CD4-positive, alpha-beta T cell treated with Interleukin-6 at 100 ng/mL for 8 hours (primary cell): ENCODE measurements around the gene ACTRT2.

ENCODE experiments used
- DNase-seq: peaks from one replicate; pipeline ENCODE4 v3.0.0-alpha.2; 2020; ENCODE audit warnings: mixed read lengths, low spot score

The ACTRT2 gene

DNA sequence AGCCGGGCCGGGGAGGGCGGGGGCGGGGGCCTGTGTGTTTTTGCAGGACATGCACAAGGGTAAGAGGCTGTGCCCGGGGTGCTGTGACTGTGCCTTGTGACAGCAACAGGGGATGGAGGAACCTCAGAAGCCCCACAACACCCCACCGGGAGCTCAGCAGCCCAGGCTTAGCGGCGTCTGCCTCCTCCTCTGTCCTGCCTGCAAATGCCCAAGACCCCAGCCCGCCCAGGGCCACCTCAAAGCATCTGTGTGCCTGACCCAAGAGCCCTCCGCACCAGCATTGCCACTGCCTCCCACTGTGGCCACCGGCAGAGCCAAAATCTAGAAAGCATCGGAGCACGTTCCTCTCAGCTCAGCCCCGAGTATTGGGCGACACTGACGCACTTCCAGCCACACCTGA is 2.7 kb upstream of the ACTRT2 start:
- no peak for DNase-seq

- no peak for DNase-seq
Measured at GRCh38 chr1:3019007-3019515, 2.2 kb upstream of the ACTRT2 start.

GRCh38 chr1:3019516-3020051 is 1.7 kb upstream of the ACTRT2 start:
- DNase-seq: no peak

DNA sequence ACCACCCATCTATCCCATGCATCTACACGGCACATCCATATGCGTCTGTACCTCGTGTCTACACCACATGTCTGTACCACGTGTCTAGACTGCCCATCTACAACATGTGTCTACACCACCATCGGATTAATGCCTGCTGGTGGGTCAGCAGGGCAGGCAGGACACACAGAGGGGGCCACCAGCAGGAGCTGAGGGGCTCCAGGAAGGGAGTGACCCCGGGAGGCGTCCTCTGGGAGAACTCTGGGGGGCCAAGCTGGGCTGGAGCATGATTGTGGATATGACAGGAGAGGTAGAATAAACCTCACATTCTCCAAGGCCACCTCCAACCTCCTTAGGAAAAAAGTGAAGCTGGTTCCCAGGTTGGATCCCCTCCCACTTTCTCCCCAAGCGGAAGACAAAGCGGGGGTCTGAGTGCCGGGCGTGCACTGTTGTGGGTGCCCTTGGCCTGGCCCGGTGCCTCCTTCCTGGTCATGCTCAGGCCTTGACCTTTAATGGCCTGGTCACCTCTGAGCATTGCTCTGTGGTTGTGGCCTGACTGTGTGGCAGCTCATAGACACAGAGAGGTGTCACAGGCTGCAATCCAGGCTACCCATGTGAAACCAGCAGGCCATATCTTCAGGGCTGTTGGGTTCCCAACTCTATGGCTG is 881 bp upstream of the ACTRT2 start:
- no peak for DNase-seq

DNA sequence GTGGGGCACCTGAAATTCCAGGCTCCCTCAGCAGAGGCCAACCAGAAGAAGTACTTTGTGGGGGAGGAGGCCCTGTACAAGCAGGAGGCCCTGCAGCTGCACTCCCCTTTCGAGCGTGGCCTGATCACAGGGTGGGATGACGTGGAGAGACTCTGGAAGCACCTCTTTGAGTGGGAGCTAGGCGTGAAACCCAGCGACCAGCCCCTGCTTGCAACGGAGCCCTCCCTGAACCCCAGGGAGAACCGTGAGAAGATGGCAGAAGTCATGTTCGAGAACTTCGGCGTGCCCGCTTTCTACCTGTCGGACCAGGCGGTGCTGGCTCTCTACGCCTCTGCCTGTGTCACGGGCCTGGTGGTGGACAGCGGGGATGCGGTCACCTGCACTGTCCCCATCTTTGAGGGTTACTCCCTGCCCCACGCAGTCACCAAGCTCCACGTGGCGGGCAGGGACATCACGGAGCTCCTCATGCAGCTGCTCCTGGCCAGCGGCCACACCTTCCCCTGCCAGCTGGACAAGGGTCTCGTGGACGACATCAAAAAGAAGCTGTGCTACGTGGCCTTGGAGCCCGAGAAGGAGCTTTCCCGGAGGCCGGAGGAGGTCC is 634 bp downstream of the ACTRT2 start:
- DNase-seq: no peak

DNA sequence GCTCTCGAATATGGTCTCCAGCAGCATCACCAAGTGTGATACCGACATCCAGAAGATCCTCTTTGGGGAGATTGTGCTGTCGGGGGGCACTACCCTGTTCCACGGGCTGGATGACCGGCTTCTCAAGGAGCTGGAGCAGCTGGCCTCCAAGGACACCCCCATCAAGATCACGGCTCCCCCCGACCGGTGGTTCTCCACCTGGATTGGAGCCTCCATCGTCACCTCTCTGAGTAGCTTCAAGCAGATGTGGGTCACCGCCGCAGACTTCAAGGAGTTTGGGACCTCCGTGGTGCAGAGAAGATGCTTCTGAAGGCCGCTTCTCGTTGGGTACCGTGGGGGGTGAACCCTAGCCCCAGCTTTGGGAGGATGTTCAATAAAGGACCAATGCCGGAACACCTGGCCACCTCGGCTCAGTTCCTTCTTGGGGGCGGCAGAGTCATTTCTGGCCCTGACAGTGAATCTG is 1.3 kb downstream of the ACTRT2 start:
- no peak for DNase-seq

GRCh38 chr1:3022976-3023375 is 1.7 kb downstream of the ACTRT2 start:
- DNase-seq: no peak

DNA sequence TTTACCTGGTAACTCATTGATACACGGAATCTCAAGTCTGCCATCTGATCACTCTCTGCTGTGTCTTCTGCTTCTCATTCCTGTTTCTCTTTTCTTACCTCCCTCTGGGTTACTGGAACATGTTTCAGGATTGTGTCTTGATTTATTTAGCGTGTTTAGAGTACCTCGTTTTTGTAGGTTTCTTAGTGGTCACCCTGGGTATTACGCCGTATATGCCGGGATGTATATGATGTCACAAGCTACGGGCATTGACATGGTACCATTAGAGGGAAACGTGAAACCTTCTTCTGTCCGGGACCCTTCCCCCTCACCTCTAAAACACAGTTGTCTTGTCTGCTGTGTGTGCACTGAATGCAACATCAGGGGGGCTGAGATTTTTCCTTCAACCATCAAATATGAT is 2.8 kb downstream of the ACTRT2 start:
- DNase-seq: no peak

GRCh38 chr1:3024588-3024987 is 3.3 kb downstream of the ACTRT2 start:
- no peak for DNase-seq

DNA sequence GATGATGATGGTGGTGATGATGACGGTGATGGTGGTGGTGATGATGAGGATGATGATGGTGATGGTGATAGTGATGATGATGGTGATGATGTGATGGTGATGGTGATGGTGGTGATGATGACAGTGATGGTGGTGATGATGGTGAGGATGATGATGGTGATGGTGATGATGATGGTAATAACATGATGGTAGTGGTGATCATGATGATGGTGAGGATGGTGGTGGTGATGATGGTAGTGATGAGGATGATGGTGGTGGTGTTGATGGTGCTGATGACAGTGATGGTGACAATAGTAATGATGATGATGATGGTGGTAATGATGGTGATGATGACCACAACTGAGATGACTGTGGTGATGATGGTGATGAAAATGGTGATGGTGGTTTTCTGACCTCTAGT is 4.9 kb downstream of the ACTRT2 start:
- no peak for DNase-seq

- no peak for DNase-seq
Measured at GRCh38 chr1:3026581-3027391, 5.5 kb downstream of the ACTRT2 start.

- DNase-seq: no peak
Measured at GRCh38 chr1:3027611-3028371, 6.5 kb downstream of the ACTRT2 start.

DNA sequence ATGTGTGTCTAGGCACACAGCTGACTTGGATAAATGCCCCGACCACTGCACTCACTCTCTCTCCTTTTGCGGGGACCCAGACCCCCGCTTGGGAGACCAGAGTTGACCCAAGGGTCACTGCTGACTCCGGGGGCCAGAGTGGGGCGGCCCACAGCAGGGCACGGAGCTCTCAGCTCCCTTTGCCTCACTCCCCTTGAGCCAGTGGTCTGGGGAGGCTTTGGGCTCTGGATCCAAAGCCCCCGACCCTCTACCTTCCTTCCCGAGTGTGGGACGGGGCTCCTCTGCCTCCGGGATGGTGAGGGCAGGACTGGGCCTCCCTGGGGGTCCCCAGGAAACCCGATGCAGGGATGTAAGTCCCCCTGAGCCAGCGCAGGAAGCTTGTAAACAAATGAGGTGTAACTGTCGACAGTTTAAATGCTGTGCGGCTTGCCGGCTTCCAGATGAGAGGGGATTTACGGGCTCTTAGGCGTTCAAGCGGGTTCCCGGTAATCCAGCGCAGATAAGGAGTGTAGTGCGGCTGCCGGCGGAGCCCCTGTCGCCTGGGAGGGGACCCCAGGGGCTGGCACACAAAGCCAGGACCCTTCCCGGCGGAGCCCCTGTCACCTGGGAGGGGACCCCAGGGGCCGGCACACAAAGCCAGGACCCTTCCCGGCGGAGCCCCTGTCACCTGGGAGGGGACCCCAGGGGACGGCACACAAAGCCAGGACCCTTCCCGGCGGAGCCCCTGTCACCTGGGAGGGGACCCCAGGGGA is 7.4 kb downstream of the ACTRT2 start:
- DNase-seq: no peak

DNA sequence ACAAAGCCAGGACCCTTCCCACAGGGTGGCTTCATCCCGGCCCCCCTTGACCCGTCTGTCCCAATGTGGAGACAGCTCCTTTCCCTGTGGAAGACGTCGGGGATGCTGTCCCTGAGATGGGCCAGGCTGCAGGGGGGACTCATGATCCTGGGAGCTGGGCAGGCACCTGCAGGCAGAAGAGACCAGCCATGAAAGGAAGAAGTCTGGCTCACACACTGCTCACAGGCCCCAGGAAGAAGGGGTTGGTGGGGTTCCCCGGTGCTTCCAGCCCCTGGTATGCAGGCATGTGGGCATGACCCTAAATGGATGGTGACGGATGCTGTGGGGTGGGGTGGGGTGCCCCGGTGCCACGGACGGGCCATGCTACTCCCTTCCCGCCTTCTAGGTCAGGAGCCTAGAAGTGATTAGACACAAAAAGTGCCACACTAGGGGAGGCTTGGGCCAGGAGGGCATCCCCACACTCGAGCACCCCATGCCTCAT is 8.3 kb downstream of the ACTRT2 start:
- DNase-seq: no peak

DNA sequence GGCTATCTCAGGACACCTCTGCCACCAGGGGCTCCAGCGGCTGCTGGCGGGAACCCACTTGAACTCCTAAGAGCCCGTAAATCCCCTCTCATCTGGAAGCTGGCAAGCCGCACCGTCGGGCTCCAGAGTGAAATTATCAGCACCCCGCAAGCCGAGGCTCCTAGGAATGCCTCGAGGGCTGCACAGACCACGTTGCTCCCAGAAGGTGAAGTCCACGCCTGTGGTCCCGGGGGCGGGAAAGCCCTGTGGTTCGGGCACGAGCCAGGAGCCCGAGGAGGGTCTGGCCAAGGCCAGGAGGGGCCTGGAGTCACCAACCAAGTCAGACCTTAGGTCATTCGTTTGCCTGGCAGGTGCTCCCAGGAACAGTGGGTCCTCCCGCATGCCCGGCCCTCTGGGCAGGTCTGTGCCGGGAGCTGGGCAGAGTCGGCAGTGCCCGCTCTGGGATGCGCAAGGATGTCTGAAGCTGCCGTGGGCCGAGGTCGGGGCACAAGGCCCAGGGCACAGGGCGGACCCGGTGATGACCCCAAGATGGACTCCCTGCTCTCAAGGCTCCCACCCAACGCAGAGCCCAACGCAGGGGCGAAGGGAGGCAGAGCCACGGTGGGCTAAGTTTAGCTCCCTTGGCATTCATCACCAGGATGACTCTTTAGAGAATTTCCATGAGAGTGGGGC is 8.9 kb downstream of the ACTRT2 start:
- no peak for DNase-seq

DNA sequence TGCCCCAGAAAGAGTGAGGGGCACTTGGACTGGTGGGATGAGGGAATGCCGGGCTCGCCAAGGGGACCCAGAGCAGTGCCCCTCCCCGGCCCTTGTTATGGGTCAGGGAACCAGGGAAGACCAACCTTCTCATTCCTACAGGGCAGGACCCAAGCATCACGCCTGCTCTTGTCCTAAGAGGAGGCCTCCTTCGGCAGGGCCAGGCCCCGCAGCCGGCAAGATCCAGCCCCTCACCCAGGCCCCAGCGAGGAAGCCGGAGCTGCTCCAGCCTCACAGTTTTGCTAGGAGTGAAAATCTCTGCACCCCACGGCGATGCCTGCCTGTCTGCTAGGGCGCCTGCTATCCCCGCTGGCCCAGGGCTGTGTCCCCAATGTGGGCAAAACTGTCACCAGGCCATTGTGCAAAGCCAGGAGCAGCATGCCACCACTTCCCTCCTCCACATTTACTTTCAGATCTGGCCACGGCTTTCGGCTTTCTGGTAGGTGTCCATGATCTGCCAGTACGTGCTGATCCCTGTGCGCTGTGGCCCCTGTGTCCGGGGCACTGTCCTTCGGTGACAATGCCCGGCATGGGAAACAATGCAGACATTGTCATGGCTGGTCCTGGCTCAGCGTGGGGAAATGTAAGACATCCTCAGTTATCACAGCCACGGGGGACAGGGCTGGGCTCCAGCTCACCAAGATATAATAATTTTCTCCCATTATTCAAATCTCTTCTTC is 9.6 kb downstream of the ACTRT2 start:
- no peak for DNase-seq

- DNase-seq: no peak
Measured at GRCh38 chr1:3031401-3032221, 10.3 kb downstream of the ACTRT2 start.

DNA sequence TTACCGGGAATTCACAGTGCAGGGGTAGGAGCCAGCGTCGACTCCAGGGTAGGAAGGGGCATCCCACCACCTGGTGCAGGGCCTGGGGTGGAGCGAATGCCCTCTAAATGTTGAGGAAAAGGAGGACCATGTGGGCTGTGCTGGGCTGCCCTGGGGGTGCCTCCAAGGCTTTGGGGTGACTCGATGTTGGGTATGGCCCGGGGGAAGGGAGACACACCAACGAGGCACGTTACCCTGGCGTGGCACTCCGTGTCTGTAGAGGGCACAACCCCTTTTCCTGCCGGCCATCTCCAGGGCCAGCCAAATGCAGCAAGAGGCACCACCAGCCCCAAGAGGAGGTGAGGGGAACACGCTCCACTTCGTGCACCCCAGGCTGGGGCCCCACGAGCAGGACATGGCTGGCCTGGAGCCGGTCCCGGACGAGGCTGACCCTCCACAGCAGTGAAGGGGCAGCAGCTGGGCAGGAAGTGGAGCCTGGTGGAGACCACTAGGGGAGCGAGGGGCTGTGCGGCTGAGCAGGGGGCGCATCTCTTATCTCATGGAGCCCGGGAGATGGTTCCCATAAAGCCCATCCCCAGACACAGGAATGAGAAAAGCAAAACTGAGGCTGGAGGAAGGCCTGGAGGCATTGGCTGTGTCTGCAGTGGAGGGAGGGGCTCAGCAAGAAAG is 11.2 kb downstream of the ACTRT2 start:
- no peak for DNase-seq
